HepG2 (cell line): Measurements from ENCODE around the gene SREBF1. TPM values are rescaled to one million over a fixed set of nuclear protein-coding genes. Genes with fewer than 3 reads are reported as not detected.

Experiments used
- ARHGAP35 ChIP-seq: sonication (generic); formaldehyde crosslinking; IDR thresholded peaks from 2 replicates; pipeline ENCODE4 v1.9.0; 2022; ENCODE audit warnings: mild to moderate bottlenecking, inconsistent platforms, moderate library complexity, missing genetic modification reagents, borderline replicate concordance
- ASH2L ChIP-seq: fragments of 300-600, 200-600 bp; sonication (generic); IDR thresholded peaks from 2 replicates; pipeline ENCODE4 v1.7.0; 2017; ENCODE audit warnings: low read depth, mild to moderate bottlenecking, moderate library complexity, mixed read lengths, low read length; ENCODE audit not compliant: insufficient read length
- BHLHE40 ChIP-seq: IDR thresholded peaks from 2 replicates; pipeline ENCODE4 v1.6.1; 2011; ENCODE audit warnings: low read length, improper control_type of control experiment
- DNMT3B ChIP-seq: conservative IDR thresholded peaks from 2 replicates; pipeline ENCODE4 v1.6.1; 2016; ENCODE audit warnings: missing biosample characterization, control low read depth
- FOXA1 ChIP-seq, 2 experiments: fragments of 450-650 bp in 1 of 2; sonication (generic) in 1 of 2; formaldehyde crosslinking in 1 of 2; IDR thresholded peaks; 2 replicates each; pipeline versions ENCODE4 v1.4.0 to v1.6.1; 2016 to 2020; ENCODE audit warnings: missing genetic modification reagents in 1 of 2
- JUN ChIP-seq: sonication (generic); formaldehyde crosslinking; IDR thresholded peaks from 2 replicates; pipeline ENCODE4 v1.4.0; 2020; ENCODE audit warnings: mild to moderate bottlenecking, missing genetic modification reagents
- JUND ChIP-seq: sonication (generic); formaldehyde crosslinking; IDR thresholded peaks from 2 replicates; pipeline ENCODE4 v1.8.0; 2022; ENCODE audit warnings: mild to moderate bottlenecking, missing genetic modification reagents
- KLF12 ChIP-seq: sonication (generic); formaldehyde crosslinking; IDR thresholded peaks from 2 replicates; pipeline ENCODE4 v1.4.0; 2020; ENCODE audit warnings: missing genetic modification reagents, borderline replicate concordance
- KLF16 ChIP-seq, 2 experiments: sonication (generic) in 1 of 2; formaldehyde crosslinking in 1 of 2; IDR thresholded peaks; 2 replicates each; pipeline versions ENCODE4 v1.6.1 to v1.8.0; 2016 to 2023; ENCODE audit warnings: missing genetic modification reagents in 2 of 2, missing compliant biosample characterization in 1 of 2
- MAFF ChIP-seq: IDR thresholded peaks from 2 replicates; pipeline ENCODE4 v1.6.1; 2011; ENCODE audit warnings: low read depth, low read length, improper control_type of control experiment
- MXD4 ChIP-seq: IDR thresholded peaks from 2 replicates; pipeline ENCODE4 v1.6.1; 2016; ENCODE audit warnings: mild to moderate bottlenecking, missing biosample characterization, missing genetic modification reagents
- NFATC3 ChIP-seq: sonication (generic); formaldehyde crosslinking; IDR thresholded peaks from 2 replicates; pipeline ENCODE4 v1.5.1; 2020; ENCODE audit warnings: mild to moderate bottlenecking, missing genetic modification reagents
- SIN3A ChIP-seq: IDR thresholded peaks from 2 replicates; pipeline ENCODE4 v1.6.1; 2011; ENCODE audit warnings: low read depth, mild to moderate bottlenecking, control low read depth, low read length, borderline replicate concordance
- SMARCC2 ChIP-seq: fragments of 450-650 bp; IDR thresholded peaks from 2 replicates; pipeline ENCODE4 v1.6.1; 2017; ENCODE audit warnings: antibody characterized with exemption, mild to moderate bottlenecking
- SRF ChIP-seq: IDR thresholded peaks from 2 replicates; pipeline ENCODE4 v1.6.1; 2011; ENCODE audit warnings: mild to moderate bottlenecking, low read depth, low read length, moderate library complexity
- WIZ ChIP-seq: sonication (generic); formaldehyde crosslinking; IDR thresholded peaks from 2 replicates; pipeline ENCODE4 v1.5.1; 2020; ENCODE audit warnings: mild to moderate bottlenecking, missing genetic modification reagents
- ZBTB20 ChIP-seq: sonication (generic); formaldehyde crosslinking; IDR thresholded peaks from 2 replicates; pipeline ENCODE4 v1.8.1; 2023; ENCODE audit warnings: missing genetic modification reagents, low read depth, mild to moderate bottlenecking, borderline replicate concordance
- ZBTB42 ChIP-seq: sonication (generic); formaldehyde crosslinking; IDR thresholded peaks from 2 replicates; pipeline ENCODE4 v1.5.0; 2020; ENCODE audit warnings: mild to moderate bottlenecking, missing genetic modification reagents
- ZNF274 ChIP-seq: sonication (generic); formaldehyde crosslinking; IDR thresholded peaks from 2 replicates; pipeline ENCODE4 v1.5.1; 2020; ENCODE audit warnings: mild to moderate bottlenecking, missing genetic modification reagents
- ZNF546 ChIP-seq: sonication (generic); formaldehyde crosslinking; conservative IDR thresholded peaks from 2 replicates; pipeline ENCODE4 v1.8.1; 2023; ENCODE audit warnings: mild to moderate bottlenecking, missing genetic modification reagents
- ZNF564 ChIP-seq: sonication (generic); formaldehyde crosslinking; IDR thresholded peaks from 2 replicates; pipeline ENCODE4 v1.8.1; 2023; ENCODE audit warnings: mild to moderate bottlenecking, missing genetic modification reagents
- ZNF615 ChIP-seq: sonication (generic); formaldehyde crosslinking; IDR thresholded peaks from 2 replicates; pipeline ENCODE4 v1.5.0; 2020; ENCODE audit warnings: mild to moderate bottlenecking, missing genetic modification reagents, borderline replicate concordance
- ZSCAN30 ChIP-seq: sonication (generic); formaldehyde crosslinking; IDR thresholded peaks from 2 replicates; pipeline ENCODE4 v1.5.0; 2020; ENCODE audit warnings: mild to moderate bottlenecking, missing genetic modification reagents
- polyA plus RNA-seq, 8 experiments: library from polyadenylated mRNA; depleted of rRNA in 3 of 8; stranded (reverse) in 7 of 8; unstranded in 1 of 8; fragments of >200 nt; fragmentation: Illumina TruSeq in 4 of 8; extraction: Trizol in 4 of 8; gene quantifications; 2 replicates each; pipeline versions ENCODE4 v1.2.1 to v1.2.3, GENCODE V29; 2011 to 2016; ENCODE audit warnings: low read depth in 4 of 8, missing spikeins in 1 of 8, mixed read lengths in 1 of 8; ENCODE audit not compliant: insufficient read depth in 1 of 8
- total RNA-seq, 5 experiments: library from RNA; depleted of rRNA; stranded (reverse); fragments of >200 nt; fragmentation: Illumina TruSeq; extraction: Trizol; gene quantifications; 2 replicates each; pipeline ENCODE4 v1.2.3, GENCODE V29; 2016; ENCODE audit warnings: low read depth in 1 of 5
- TF ChIP-seq, protein P1 (sequence below): sonication (generic); formaldehyde crosslinking; IDR thresholded peaks from 2 replicates; pipeline ENCODE4 v1.4.0; 2020; ENCODE audit warnings: missing genetic modification reagents, borderline replicate concordance
- TF ChIP-seq, protein P2 (sequence below): sonication (generic); formaldehyde crosslinking; IDR thresholded peaks from 2 replicates; pipeline ENCODE4 v1.4.0; 2020; ENCODE audit warnings: missing genetic modification reagents
- TF ChIP-seq, protein P3 (sequence below): sonication (generic); formaldehyde crosslinking; IDR thresholded peaks from 2 replicates; pipeline ENCODE4 v1.4.0; 2020; ENCODE audit warnings: missing genetic modification reagents

The SREBF1 gene
- total and polyA plus RNA-seq, 2 of the 13 experiments (the other 11 are each of a cell fraction or from before 2014, with no cell fraction given): 34.3 to 38.0 TPM

DNA sequence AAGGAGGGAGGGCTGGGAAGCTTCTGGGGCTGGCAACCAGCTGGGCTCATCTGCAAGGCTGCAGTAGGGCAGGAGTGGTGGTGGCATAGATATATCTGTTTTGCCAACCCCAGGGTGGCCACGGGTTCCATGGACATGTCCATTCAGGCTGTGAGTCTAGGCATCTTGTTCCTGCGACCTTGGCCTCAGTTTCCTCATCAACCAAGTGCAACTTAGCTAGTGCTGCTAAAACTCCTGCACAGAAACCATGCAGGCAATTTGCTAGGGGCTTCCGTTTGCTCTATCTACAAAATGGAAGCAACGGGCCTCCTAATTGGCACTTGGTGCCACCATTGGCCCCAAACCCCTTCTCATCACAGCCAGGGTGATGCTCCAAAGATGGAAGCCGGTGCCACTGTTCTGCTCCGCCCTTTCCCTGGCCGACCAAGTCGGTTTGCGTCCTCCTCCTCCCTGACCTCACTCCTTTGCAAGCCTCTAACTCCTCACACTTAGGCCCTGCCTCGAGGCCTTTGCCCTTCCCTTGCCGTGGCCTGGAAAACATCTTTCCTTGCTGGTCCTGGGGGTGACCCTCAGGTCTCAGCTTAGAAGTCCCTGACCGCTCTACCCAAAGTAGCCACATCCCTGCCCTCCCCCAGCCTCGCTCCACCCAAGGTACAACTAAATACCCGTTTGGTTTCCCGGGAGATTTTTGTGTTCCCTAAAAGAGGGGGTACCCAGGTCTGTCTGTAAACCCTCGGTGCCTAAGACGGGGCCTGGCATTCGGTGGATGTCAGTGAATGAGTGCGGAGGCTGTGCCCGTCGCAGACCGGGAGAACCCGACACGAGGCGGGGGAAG, 1.2 kb downstream of the SREBF1 start (continued):
- TF ChIP-seq MAFF: no peak
- TF ChIP-seq, protein P1, sequence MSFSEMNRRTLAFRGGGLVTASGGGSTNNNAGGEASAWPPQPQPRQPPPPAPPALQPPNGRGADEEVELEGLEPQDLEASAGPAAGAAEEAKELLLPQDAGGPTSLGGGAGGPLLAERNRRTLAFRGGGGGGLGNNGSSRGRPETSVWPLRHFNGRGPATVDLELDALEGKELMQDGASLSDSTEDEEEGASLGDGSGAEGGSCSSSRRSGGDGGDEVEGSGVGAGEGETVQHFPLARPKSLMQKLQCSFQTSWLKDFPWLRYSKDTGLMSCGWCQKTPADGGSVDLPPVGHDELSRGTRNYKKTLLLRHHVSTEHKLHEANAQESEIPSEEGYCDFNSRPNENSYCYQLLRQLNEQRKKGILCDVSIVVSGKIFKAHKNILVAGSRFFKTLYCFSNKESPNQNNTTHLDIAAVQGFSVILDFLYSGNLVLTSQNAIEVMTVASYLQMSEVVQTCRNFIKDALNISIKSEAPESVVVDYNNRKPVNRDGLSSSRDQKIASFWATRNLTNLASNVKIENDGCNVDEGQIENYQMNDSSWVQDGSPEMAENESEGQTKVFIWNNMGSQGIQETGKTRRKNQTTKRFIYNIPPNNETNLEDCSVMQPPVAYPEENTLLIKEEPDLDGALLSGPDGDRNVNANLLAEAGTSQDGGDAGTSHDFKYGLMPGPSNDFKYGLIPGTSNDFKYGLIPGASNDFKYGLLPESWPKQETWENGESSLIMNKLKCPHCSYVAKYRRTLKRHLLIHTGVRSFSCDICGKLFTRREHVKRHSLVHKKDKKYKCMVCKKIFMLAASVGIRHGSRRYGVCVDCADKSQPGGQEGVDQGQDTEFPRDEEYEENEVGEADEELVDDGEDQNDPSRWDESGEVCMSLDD: no peak
- TF ChIP-seq ARHGAP35 (CRISPR knock-in tag): no peak
- 0 out of 4 replicates have a peak, but pooled peaks of 1 of the 2 experiments have one; percentile 53 for TF ChIP-seq KLF16 (CRISPR knock-in tag; IDR thresholded peaks at IDR 0.05)
- no peak for TF ChIP-seq ZSCAN30 (CRISPR knock-in tag)
- TF ChIP-seq, protein P2, sequence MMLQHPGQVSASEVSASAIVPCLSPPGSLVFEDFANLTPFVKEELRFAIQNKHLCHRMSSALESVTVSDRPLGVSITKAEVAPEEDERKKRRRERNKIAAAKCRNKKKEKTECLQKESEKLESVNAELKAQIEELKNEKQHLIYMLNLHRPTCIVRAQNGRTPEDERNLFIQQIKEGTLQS: no peak
- TF ChIP-seq SMARCC2: no peak
- TF ChIP-seq ZNF564 (CRISPR knock-in tag): no peak
- TF ChIP-seq ZNF274: no peak
- TF ChIP-seq, protein P3, sequence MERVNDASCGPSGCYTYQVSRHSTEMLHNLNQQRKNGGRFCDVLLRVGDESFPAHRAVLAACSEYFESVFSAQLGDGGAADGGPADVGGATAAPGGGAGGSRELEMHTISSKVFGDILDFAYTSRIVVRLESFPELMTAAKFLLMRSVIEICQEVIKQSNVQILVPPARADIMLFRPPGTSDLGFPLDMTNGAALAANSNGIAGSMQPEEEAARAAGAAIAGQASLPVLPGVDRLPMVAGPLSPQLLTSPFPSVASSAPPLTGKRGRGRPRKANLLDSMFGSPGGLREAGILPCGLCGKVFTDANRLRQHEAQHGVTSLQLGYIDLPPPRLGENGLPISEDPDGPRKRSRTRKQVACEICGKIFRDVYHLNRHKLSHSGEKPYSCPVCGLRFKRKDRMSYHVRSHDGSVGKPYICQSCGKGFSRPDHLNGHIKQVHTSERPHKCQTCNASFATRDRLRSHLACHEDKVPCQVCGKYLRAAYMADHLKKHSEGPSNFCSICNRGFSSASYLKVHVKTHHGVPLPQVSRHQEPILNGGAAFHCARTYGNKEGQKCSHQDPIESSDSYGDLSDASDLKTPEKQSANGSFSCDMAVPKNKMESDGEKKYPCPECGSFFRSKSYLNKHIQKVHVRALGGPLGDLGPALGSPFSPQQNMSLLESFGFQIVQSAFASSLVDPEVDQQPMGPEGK (CRISPR knock-in tag): no peak
- TF ChIP-seq SRF: no peak
- peak; percentile 70; the same call in 1 of the 2 replicates for TF ChIP-seq ZNF615 (CRISPR knock-in tag)
- peak; percentile 60; the same call in 1 of the 2 replicates for TF ChIP-seq JUN (CRISPR knock-in tag)
- peak; percentile 47 for TF ChIP-seq ASH2L
- no peak for TF ChIP-seq ZNF546 (CRISPR knock-in tag)
- no peak for TF ChIP-seq MXD4
- TF ChIP-seq WIZ (CRISPR knock-in tag): no peak
- TF ChIP-seq BHLHE40: no peak
- no peak for TF ChIP-seq KLF12 (CRISPR knock-in tag)
- no peak for TF ChIP-seq NFATC3 (CRISPR knock-in tag)
- no peak for TF ChIP-seq FOXA1 (IDR thresholded peaks at IDR 0.05)
- no peak for TF ChIP-seq FOXA1 (CRISPR knock-in tag; IDR thresholded peaks at IDR 0.05)
- no peak for TF ChIP-seq SIN3A
- peak; percentile 85; the same call in 1 of the 2 replicates for TF ChIP-seq ZBTB20 (CRISPR knock-in tag)
- TF ChIP-seq ZBTB42 (CRISPR knock-in tag): no peak
- TF ChIP-seq JUND: no peak
- TF ChIP-seq DNMT3B (CRISPR knock-in tag): peak; percentile 80; the same call in 1 of the 2 replicates
